ENCODE measurements around the gene PRSS1.

Gene PRSS1

GRCh38 chr7:142788303-142789289, 39.3 kb downstream of the PRSS1 start:
- no peak overlapping the region for H3K4me3 ChIP-seq (ENCODE audit: low read depth, low read length)
- TF ChIP-seq CTCF (IDR thresholded peaks at IDR 0.05; ENCODE audit: low read depth, low read length), result no peak

GRCh38 chr7:142789441-142789840, 40.2 kb downstream of the PRSS1 start:
- no peak overlapping the region for H3K4me3 ChIP-seq (ENCODE audit: low read depth, low read length)
- TF ChIP-seq CTCF (IDR thresholded peaks at IDR 0.05; ENCODE audit: low read depth, low read length), result no peak

GRCh38 chr7:142790056-142790455, 40.8 kb downstream of the PRSS1 start:
- H3K4me3 ChIP-seq (ENCODE audit: low read depth, low read length), result no peak overlapping the region
- no peak for TF ChIP-seq CTCF (IDR thresholded peaks at IDR 0.05; ENCODE audit: low read depth, low read length)

- TF ChIP-seq CTCF (IDR thresholded peaks at IDR 0.05; ENCODE audit: low read depth, low read length), result no peak
- no peak overlapping the region for H3K4me3 ChIP-seq (ENCODE audit: low read depth, low read length)
Observed at GRCh38 chr7:142790555-142790954, 41.3 kb downstream of the PRSS1 start.

GRCh38 chr7:142791502-142791901, 42.2 kb downstream of the PRSS1 start:
- no peak for TF ChIP-seq CTCF (IDR thresholded peaks at IDR 0.05; ENCODE audit: low read depth, low read length)

GRCh38 chr7:142792129-142792528, 42.9 kb downstream of the PRSS1 start:
- H3K4me3 ChIP-seq (ENCODE audit: low read depth, low read length), result no peak overlapping the region
- no peak for TF ChIP-seq CTCF (IDR thresholded peaks at IDR 0.05; ENCODE audit: low read depth, low read length)

More at GRCh38 chr7:142791502-142791901, 42.2 kb downstream of the PRSS1 start:
- H3K4me3 ChIP-seq (ENCODE audit: low read depth, low read length), result no peak overlapping the region

GRCh38 chr7:142792593-142792992, 43.3 kb downstream of the PRSS1 start:
- TF ChIP-seq CTCF (IDR thresholded peaks at IDR 0.05; ENCODE audit: low read depth, low read length), result no peak
- no peak overlapping the region for H3K4me3 ChIP-seq (ENCODE audit: low read depth, low read length)
